Measurements from ENCODE around the gene C1GALT1.
A peak's percentile ranks its signal among the peaks of the same experiment; 100 is the strongest.

The C1GALT1 gene

DNA sequence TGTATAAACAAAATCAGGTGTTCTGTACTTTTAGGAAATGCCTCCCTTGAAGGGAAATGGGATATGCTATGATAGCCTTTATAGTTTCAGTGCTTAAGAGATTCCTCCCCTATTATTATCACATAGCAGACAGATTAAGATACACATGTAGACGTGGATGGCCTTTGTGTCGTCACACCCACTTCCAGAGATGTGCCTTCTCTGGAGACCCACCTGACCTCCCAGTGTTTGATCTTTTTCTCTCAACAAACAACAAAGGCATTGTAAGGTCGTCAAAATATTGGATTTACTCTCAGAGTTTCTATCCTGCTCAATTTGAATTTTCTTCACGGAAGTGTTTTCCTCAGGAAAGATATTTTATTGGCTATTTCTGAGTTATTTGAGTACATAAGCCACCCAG, 25.7 kb upstream of the C1GALT1 start:
- no peak for TF ChIP-seq ZNF274 (IDR thresholded peaks at IDR 0.05; ENCODE audit: low read depth, low read length)
- no peak overlapping the region for H3K4me3 ChIP-seq (ENCODE audit: low read length)

DNA sequence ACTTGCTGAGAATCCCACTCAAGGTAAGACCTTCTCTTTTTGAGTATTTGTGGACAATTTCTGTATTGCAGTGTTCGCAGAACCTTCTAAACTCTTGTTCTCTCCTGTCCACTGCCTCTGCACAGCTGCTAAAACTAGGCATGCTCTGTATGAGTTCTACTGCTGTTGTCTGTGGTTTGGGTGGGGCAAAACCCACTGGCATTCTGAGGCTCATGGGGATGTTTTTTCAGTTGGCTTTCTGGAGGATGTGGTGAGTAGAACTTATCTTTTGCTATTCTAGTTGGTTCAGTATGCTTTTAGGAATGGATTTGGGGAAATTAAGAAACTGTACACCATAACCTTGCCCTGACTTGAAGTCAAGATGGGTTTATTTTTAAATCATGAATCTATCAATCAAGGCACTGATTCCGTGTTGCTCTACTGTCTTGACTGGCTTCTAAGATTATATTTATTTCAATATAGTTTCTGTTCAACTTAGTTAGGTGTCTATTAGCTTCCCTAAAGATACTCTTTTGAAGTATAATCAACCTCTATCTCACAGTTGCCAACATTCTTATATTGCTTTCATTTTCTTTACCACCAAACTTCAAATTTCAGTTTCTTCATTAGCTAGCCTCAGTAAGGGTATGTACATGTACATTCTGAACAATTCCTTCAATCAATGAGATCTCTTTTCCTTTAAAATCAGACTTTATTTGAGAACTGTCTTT, 25.0 kb upstream of the C1GALT1 start:
- peak overlapping the region; percentile 6; the same call in 1 of the 2 replicates for H3K4me3 ChIP-seq (ENCODE audit: low read length)
- TF ChIP-seq ZNF274 (IDR thresholded peaks at IDR 0.05; ENCODE audit: low read depth, low read length): no peak

DNA sequence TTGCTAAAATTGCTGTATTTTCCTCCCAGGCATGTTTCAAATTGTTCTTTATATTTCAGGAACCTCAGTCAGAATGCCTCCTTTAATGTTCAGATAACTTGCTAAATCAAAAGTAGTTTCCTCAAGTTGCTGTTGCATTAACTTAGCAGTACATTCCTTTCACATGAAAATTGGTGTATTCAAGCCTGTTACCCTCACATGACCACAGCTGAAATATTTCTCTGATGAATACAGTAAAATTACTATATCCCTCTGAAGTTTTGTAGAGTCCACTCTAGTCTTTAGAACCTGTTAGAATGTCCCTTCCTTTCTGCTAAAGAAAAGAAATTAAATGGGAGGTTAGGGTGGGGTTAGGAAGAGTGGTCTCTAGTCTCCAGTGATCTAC, 24.5 kb upstream of the C1GALT1 start:
- no peak overlapping the region for H3K4me3 ChIP-seq (ENCODE audit: low read length)
- TF ChIP-seq ZNF274 (IDR thresholded peaks at IDR 0.05; ENCODE audit: low read depth, low read length): no peak

DNA sequence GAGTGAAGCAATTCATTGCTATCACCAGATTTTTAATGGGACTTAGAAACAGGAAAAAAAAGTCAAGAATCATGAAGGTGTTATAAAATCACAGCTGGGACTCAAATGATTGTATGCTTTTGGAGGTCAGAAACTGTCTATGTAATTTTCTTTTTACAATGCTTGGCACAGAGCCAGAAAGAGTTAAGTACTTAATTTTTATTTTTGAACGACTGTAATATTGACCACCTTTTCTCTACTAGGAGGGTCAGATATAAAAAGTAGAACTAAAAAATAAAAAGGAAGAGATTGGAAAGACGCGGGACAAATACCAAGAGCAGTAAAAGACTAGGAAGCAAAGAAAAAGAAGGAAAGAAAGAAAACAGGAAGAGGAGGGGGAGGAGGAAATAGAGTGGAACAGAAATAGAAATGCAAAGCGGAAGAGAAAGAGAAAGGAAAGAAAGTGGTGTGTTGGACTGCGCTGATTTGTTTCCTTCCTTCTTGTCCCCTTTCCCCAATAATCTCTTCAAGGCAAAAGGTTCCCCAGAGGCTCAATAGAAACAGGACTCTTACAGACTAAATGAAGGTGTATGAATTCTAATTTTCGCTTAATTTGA, 23.2 kb upstream of the C1GALT1 start:
- no peak for TF ChIP-seq ZNF274 (IDR thresholded peaks at IDR 0.05; ENCODE audit: low read depth, low read length)
- no peak overlapping the region for H3K4me3 ChIP-seq (ENCODE audit: low read length)

DNA sequence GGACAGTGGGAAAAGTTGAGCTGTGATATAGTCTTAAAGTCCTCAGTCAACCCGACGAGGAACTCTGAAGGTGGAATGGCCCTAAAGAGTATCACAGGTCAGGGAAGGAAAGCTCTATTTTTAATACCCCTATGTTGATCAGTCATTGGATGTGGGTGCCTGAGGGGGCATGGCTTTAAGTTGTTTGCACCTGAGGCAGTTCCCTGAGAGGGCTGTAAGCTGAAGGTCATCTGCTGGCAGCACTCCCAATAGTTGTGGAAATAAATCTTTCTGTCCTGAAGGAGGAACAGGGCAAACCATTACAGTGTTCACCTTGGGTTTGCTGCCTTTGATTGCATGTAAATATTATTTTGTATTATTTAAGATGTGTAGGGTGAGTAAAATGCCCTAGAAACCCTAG, 17.8 kb upstream of the C1GALT1 start:
- H3K4me3 ChIP-seq (ENCODE audit: low read length): no peak overlapping the region

DNA sequence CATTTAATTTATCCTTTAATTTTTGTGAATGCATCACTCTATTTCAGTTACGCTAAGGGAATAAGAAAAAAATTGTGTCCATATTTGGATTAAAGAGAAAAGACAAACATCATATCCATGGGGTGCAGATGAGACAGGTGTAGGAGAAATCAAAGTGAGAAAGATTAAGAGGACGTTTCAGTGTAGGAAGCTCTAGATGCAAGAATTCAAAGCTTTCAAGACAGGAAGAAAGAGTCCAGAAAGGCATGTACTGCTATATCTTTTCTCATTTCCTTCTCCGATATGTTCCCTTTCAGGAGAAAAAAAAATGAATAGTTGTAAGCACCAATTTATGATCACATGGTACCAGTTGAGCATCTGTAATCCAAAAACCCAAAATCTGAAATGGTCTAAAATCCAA, 17.0 kb upstream of the C1GALT1 start:
- H3K4me3 ChIP-seq (ENCODE audit: low read length): no peak overlapping the region
- TF ChIP-seq ZNF274 (IDR thresholded peaks at IDR 0.05; ENCODE audit: low read depth, low read length): no peak

More for the DNA sequence above, 17.8 kb upstream of the C1GALT1 start:
- no peak for TF ChIP-seq ZNF274 (IDR thresholded peaks at IDR 0.05; ENCODE audit: low read depth, low read length)

DNA sequence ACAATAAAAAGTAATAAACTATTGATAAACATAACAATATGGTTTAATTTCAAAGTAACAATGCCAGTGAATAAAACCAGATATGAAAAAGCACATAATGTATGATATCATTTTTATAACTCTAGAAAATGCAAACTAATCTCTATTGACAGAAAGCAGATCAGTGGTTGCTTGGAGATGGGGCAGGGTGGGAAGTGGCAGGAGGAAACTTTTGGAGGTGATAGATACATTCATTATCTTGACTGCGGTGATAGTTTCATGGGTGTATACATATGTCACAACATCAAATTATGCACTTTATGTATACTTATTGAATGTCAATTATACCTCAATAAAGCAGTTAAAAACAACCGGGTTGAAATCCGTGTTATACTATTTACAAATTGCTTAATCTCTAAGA, 16.0 kb upstream of the C1GALT1 start:
- no peak for TF ChIP-seq ZNF274 (IDR thresholded peaks at IDR 0.05; ENCODE audit: low read depth, low read length)
- H3K4me3 ChIP-seq (ENCODE audit: low read length): no peak overlapping the region

DNA sequence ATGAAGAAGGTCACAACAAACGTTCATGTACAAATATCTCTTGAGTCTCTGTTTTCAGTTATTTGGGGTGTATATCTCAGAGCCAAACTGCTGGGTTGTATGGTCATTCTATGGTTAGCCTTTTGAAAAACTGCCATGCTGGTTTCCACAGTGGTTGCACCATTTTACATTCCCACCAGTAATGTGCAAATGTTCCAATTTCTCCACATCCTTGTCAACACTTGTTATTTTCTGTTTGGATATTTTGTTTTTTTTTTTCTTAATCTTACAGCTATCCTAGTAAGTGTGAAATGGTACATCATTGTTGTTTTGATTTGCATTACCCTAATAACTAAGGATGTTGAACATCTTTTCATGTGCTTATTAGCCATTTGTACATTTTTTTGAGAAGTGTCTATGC, 13.0 kb upstream of the C1GALT1 start:
- TF ChIP-seq ZNF274 (IDR thresholded peaks at IDR 0.05; ENCODE audit: low read depth, low read length): no peak
- no peak overlapping the region for H3K4me3 ChIP-seq (ENCODE audit: low read length)

DNA sequence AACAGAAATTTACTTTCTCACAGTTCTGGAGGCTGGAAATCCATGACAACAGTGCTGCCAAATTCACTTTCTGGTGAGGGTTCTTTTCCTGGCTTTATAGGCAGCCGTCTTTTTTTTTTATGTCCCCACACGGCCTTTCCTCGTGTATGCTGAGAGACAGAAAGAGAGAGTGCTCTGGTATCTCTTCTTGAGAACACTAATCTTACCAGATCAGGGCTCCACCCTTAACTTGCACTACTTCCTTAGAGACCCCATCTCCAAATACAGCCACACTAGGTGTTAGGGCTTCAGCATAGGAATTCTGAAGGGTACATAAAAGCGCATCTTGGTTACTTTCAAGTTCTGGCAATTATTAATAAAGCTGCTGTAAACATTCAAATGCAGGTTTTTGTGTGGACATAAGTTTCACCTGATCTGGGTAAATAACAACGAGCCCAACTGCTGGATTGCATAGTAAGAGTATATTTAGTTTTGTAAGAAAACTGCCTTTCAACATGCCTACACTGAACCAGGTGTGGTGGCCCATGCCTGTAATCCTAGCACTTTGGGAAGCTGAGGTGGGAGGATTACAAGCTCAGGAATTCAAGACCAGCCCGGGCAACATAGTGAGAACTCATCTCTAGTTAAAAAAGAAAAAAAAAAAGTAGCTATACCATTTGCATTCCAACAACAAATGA, 8.2 kb upstream of the C1GALT1 start:
- TF ChIP-seq ZNF274 (IDR thresholded peaks at IDR 0.05; ENCODE audit: low read depth, low read length): no peak
- H3K4me3 ChIP-seq (ENCODE audit: low read length): no peak overlapping the region

DNA sequence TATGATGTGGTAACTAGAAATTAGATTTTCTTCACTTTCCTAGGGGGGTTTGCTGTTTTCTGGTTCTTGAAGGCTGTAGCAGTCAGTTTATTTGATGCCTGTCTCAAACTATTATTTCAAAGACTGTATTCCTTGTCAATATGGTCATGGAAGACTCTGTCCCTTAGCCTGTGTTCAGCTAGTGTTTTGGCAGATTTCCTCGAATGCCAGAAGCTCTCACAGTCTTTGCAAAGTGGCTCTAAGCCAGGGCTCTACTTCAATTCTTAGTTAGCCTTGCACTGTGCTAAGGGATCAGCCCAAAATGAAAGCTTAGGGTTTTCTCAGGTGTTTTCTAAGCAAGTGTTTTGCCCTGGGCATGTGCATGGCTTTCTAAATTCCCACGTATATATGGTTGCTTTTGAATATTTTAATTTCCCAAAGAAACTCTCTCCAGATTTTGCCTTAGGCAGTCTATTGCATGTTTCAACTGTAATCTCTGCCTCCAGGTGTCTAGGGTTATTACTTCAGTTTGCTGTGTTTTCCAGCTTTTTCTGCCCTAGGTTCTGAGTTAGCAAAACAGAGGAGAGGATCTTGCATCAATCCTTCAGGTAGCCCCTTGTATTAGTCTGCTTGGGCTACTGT, 7.2 kb upstream of the C1GALT1 start:
- TF ChIP-seq ZNF274 (IDR thresholded peaks at IDR 0.05; ENCODE audit: low read depth, low read length): no peak
- no peak overlapping the region for H3K4me3 ChIP-seq (ENCODE audit: low read length)

DNA sequence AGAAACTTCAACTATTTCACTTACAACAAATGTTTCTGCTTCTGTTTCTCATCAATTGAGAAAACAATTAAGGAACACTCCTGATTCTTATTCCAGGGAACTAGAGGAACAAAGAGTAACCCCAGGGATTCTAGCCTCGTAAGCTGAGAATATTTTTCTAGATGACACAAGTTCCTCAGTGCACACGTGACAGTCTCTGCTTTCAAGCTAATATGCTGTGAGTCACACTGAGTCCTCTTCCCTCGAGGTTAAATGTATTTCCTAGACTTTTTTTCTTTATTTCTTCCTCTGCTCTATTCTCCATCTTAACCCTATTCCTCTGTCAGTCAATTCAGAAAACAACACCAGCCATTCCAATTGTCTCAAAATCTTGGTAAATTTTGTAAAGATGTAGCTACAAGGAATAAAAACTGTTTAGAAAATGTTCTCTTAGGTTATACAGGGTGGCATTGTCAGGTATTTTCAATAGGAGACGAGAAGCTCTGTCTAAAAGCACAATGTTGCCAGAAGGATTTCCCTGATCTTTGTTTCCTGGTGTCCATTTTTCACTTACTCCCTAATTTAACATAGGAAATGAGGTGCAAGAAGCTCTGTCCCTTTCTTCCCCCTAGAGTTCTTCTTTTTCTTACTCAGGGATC, 5.8 kb upstream of the C1GALT1 start:
- no peak overlapping the region for H3K4me3 ChIP-seq (ENCODE audit: low read length)
- no peak for TF ChIP-seq ZNF274 (IDR thresholded peaks at IDR 0.05; ENCODE audit: low read depth, low read length)

DNA sequence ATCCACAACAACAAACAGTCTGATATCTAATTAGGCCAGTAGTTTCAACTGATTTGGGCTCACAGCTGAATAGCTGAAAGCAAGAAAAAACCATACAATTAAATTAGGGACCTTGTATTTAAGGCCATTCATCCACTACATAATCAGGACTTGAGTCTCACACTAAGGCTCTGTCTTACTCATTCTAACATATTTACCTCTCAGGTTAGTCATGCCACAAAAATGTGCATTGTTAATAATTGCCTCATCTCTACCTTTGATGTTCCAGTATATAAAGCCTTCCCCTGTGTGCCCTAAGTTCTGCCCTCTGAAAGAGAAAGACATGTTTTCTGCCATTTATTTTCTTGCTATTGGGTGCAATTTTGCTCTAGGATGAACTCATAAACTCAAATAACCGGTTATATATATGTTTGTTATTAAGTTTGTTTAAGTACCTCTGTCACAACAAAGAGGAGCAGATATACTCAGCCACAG, 5.3 kb upstream of the C1GALT1 start:
- TF ChIP-seq ZNF274 (IDR thresholded peaks at IDR 0.05; ENCODE audit: low read depth, low read length): no peak
- H3K4me3 ChIP-seq (ENCODE audit: low read length): no peak overlapping the region

DNA sequence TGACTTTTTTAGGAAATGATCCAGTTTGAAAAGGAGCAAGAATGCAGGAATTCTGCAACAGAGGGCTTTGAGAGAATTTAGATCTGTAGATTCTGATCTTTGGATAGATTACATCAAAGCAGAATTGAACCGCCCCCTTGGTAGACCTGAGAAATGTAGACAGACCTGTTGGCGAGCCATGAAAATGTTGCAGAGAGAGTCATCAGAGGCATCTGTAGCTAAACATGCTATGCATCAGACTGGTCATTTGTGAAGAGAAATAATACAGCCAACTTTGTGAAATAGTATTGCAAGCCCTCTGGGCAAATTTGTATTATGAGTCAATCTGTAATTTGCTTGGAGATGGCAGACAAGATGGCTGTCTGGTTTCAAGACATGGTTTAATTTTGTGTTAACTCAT, 4.3 kb upstream of the C1GALT1 start:
- no peak for TF ChIP-seq ZNF274 (IDR thresholded peaks at IDR 0.05; ENCODE audit: low read depth, low read length)
- no peak overlapping the region for H3K4me3 ChIP-seq (ENCODE audit: low read length)

DNA sequence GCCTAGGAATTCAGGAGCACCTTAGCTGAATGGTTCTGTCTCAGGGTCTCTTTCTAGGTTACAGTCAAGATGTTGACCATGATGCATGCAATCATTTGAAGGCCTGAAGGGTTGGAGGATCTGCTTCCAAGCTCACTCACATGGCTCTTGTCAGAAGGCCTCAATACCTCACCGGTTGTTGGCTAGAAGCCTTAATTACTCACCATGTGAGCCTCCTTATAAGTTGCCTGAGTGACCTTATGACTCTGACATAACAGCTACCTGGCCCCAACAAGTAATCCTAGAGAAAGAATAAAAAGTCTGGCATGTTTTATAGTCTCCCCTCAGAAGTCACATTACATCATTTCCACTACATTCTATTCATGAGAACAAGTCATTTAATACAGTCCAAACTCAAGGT, 3.4 kb upstream of the C1GALT1 start:
- TF ChIP-seq ZNF274 (IDR thresholded peaks at IDR 0.05; ENCODE audit: low read depth, low read length): no peak
- H3K4me3 ChIP-seq (ENCODE audit: low read length): no peak overlapping the region

Measured in GM08714 (cell line).